NCI-H460 (cell line): Measurements from ENCODE around the gene SLC22A31. TPM values are rescaled to one million over a fixed set of nuclear protein-coding genes. Genes with fewer than 3 reads are reported as not detected.

Source experiments
- DNase-seq: peaks from one replicate; pipeline ENCODE4 v3.0.0-alpha.2; 2016; ENCODE audit warnings: low read depth; ENCODE audit errors: extremely low read depth
- total RNA-seq: library from RNA; depleted of rRNA; stranded (reverse); fragments of >200 nt; shearing (Covaris generic); gene quantifications from 2 replicates; pipeline ENCODE4 v1.2.3, GENCODE V29; 2014; rRNA removed

Gene SLC22A31
- total RNA-seq, 1 experiment from 2014 or later, result not detected

GRCh38 chr16:89154390-89155183 lies 45.8 kb downstream of the SLC22A31 start:
- DNase-seq, result no peak

DNA sequence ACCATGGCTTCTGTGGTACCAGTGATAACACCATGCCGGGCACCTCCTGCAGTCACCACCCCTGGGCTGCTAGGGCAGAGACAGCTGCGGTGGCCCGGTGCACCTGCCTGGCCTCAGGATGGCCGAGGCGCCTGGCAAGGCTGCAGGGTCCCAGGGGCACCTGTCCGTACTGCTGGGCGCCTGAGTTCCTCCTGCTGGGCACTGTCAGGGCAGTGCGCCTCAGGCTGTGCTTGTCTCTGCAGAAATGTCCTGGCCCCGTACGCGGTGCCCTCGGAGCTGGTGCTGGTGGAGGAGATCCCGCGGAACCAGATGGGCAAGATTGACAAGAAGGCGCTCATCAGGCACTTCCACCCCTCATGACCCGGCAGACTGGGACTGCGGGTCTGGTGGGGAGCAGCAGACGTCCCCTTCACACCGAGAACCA lies 46.5 kb downstream of the SLC22A31 start:
- DNase-seq, result no peak

DNA sequence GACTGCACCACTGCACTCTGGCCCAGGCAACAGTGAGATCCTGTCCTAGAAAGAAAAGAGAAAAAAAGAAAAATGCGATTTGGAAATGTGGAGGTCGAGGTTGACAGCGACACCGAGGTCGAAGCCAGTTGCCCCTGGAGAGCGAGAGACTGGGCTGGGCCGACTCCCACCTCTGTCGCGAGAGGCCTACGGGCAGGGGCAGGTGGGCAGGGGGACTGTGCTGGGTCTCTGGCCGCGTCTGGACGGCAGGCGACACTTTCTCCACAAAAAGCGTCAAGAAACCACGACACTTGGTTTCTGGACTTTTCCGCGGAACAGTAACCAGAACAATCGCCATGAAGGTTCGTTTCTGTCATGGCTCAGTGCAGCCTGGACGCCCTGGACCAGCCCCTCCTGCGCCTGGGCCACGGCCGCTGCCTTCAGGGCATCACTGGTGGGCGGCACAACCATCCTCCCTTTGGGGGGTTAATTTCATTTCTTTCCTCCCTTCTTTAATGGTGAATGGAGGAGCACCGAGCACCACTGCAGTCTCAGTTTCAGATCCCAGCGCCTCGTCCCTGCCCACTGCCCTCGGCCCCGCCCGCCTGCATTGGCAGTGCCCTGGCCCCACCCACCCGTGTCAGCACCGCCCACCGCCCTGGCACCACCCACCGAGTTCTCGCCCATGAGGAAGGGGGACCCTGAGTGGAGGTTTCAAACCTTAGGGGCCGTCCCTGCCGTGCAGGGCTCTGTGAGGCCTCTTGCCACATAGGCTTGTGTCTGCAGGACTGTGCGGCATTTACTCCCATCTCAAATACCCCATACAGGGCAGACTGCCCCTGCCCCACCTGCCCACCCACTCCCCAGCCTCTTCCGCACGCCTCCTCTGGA lies 47.3 kb downstream of the SLC22A31 start:
- DNase-seq, result no peak

GRCh38 chr16:89150981-89151380 lies 49.4 kb downstream of the SLC22A31 start:
- no peak for DNase-seq

GRCh38 chr16:89150090-89150835 lies 50.1 kb downstream of the SLC22A31 start:
- no peak for DNase-seq

DNA sequence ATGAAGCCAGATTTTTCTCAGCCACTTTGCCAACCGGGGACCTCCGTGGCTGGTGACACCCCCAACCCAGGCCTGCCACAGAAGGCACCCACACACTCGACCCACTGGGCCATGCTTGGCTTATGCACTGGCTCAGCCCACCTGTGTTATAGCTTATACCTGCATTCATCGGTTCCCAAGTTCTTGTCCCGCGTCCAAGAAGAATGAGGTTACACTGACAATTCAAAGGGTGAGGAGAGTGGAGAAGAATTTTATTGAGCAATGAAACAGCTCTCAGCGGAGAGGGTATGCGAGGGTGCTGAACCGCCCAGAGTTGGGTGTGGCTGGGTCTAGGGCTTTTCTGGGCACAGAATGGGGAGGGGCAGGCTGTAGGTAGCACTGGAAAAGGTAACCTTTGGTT lies 51.0 kb downstream of the SLC22A31 start:
- no peak for DNase-seq

GRCh38 chr16:89147085-89147817 lies 53.1 kb downstream of the SLC22A31 start:
- DNase-seq, result no peak

DNA sequence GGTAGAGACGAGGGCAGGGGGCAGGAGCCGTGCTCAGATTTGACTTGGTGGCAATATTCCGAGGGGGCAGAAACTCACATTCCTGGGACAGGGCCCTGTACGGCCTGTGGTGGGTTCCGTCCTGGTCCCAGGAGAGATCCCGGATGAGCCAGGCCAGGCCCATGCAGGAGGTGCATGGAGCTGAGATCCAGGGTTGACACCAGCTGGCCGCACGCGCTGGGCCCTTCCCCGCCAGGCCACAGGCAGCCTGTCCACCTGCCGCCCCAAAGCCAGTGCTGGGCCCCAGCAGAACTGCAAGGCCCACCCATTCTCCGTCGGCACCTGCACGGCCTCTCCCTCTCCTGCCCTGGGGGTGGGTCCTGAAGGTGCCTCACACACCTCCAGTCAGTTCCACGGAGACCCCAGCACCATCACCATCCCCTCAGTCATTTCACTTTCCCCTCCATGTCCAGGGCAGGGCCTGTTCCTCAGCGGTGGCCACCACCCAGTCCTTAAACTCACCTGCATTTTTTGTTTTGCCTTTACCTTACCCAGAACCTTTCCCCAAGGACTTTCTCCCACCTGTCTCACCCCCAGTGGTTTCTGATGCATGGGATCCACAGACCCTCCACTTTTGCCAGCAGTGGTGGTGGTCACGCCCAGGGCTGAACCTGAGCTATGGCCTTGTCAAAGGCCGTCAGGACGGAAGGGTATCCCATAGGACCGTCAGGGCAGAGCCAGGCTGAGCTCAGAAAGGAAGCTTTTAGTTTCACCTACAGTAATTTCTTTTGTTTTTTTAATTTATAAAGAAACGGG lies 53.9 kb downstream of the SLC22A31 start:
- DNase-seq, result no peak

Other genes starting within 250 kb of the SLC22A31 start
- gene CBFA2T3, start 223.3 kb downstream of the SLC22A31 start, total RNA-seq, result not detected in 2 replicates
- gene ACSF3, start 106.7 kb downstream of the SLC22A31 start, total RNA-seq, result 19.6 and 20.4 TPM in 2 replicates
- 0.17 and 0.20 TPM in 2 replicates for gene CDH15, start 28.8 kb downstream of the SLC22A31 start, total RNA-seq
- 6.7 and 7.1 TPM in 2 replicates for gene ZNF778, start 17.2 kb upstream of the SLC22A31 start, total RNA-seq